Kidney tubule cell (primary cell): ENCODE data around the gene WASF1.

Experiments used
- DNase-seq: peaks from one replicate; pipeline ENCODE4 v3.0.0-alpha.2; 2018; ENCODE audit warnings: low spot score

The WASF1 gene

GRCh38 chr6:110179406-110180227 lies at the start of gene WASF1:
Gene WASF1, minus strand, starts transcription at chr6:110179670. Its CDS starts 52,069 bp downstream, at chr6:110127601.
- peak; percentile 98 for DNase-seq

- DNase-seq = no peak
Observed at GRCh38 chr6:110226261-110226660, 46.8 kb upstream of the WASF1 start.

GRCh38 chr6:110221738-110222137 lies 42.3 kb upstream of the WASF1 start:
- DNase-seq = no peak

- peak; percentile 89 for DNase-seq
Observed at GRCh38 chr6:110217266-110217665, 37.8 kb upstream of the WASF1 start.

- no peak for DNase-seq
Observed at GRCh38 chr6:110216140-110216539, 36.7 kb upstream of the WASF1 start.

- DNase-seq = peak; percentile 72
Observed at GRCh38 chr6:110214338-110214737, 34.9 kb upstream of the WASF1 start.

- no peak for DNase-seq
Observed at GRCh38 chr6:110211753-110212152, 32.3 kb upstream of the WASF1 start.

- no peak for DNase-seq
Observed at GRCh38 chr6:110207652-110208051, 28.2 kb upstream of the WASF1 start.

- no peak for DNase-seq
Observed at GRCh38 chr6:110201151-110201884, 21.8 kb upstream of the WASF1 start.

- no peak for DNase-seq
Observed at GRCh38 chr6:110198561-110198960, 19.1 kb upstream of the WASF1 start.

GRCh38 chr6:110196874-110197273 lies 17.4 kb upstream of the WASF1 start:
- no peak for DNase-seq

- DNase-seq = no peak
Observed at GRCh38 chr6:110195639-110196038, 16.2 kb upstream of the WASF1 start.

- no peak for DNase-seq
Observed at GRCh38 chr6:110191477-110191876, 12.0 kb upstream of the WASF1 start.

GRCh38 chr6:110190726-110191125 lies 11.3 kb upstream of the WASF1 start:
- no peak for DNase-seq

GRCh38 chr6:110188791-110189190 lies 9.3 kb upstream of the WASF1 start:
- peak; percentile 85 for DNase-seq

- no peak for DNase-seq
Observed at GRCh38 chr6:110185879-110186278, 6.4 kb upstream of the WASF1 start.

GRCh38 chr6:110183292-110183885 lies 3.9 kb upstream of the WASF1 start:
- no peak for DNase-seq

GRCh38 chr6:110181131-110182030 lies 1.9 kb upstream of the WASF1 start:
- peak; percentile 30 for DNase-seq

- DNase-seq = no peak
Observed at GRCh38 chr6:110180228-110181008, 948 bp upstream of the WASF1 start, which contains the start of gene CDC40. Gene CDC40, plus strand, starts transcription at chr6:110180427. Its CDS starts 18 bp downstream, at chr6:110180445.

GRCh38 chr6:110178626-110179405 lies 654 bp downstream of the WASF1 start:
- DNase-seq = peak; percentile 81
